ENCODE data around the gene DAND5.
A peak's percentile ranks its signal among the peaks of the same experiment; 100 is the strongest.
"Not testable (repeated sequence)": the region's sequence is repeated elsewhere in the genome, so short reads cannot be mapped to it uniquely, and the experiment has no call there.

The DAND5 gene

DNA sequence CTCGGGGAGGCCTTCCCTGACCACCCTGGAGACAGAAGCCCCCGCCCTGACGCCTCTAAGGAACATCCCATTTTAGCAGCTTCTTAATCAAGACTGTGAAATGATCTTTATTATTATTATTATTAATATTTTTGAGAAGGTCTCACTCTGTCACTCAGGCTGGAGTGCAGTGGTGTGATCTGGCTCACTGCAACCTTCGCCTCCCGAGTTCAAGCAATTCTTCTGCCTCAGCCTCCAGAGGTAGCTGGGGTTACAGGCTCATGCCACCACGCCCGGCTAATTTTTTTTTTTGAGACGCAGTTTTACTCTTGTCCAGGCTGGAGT, 3.6 kb upstream of the DAND5 start:
- DNase-seq (ENCODE audit: low read depth in 3 of 3): no peak

DNA sequence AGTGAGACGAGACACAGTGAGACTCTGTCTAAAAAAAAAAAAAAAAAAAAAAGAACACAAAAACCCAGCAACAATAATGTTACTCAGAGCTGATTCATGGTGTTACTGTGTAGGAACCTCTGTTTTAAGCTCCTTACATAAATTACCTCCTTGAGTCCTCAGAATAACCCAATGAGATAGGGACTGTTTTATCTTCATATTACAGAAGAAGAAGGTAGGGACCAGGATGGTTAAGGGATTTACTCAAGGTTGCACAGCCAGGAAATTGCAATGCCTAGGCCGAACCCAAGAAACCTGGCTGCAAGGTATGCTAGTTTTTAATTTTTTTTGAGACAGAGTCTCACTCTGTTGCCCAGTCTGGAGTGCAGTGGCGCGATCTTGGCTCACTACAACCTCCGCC, 1.5 kb upstream of the DAND5 start:
- no peak for DNase-seq (ENCODE audit: low read depth in 3 of 3)

- DNase-seq (ENCODE audit: low read depth in 3 of 3): no peak
These were observed 869 bp downstream of the DAND5 start for GRCh38 chr19:12970070-12970820.

- DNase-seq (ENCODE audit: low read depth in 3 of 3): no peak
These were observed 3.9 kb downstream of the DAND5 start for GRCh38 chr19:12973236-12973635.

- DNase-seq (ENCODE audit: low read depth in 3 of 3): no peak
These were observed 5.2 kb downstream of the DAND5 start for GRCh38 chr19:12974301-12975220.

DNA sequence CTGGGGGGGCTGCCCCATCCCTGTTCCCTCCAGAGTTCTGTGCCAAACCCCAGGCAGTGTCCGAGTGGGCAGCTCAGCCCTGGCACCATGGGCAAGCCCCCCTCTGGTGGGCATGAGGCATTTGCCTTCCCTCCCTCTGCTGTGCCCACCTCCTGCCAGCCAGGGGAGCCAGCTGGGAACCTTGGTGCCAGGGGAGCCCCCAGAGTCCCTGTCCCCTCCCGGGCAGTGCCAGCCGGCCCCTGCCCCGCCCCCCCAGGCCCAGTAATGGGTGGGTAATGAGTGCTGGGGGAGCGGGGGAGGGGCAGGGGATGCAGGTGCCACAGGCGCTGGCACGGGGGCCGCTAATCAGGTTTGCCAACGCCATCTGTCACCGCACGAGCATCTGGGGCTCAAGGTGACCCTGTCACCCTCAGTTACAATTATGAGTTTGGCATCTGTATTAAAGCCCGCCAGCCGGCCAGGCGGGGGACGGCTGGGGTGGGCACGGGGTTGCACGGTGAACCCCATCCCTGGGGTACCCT, 5.9 kb downstream of the DAND5 start:
- DNase-seq (ENCODE audit: low read depth in 3 of 3): no peak

DNA sequence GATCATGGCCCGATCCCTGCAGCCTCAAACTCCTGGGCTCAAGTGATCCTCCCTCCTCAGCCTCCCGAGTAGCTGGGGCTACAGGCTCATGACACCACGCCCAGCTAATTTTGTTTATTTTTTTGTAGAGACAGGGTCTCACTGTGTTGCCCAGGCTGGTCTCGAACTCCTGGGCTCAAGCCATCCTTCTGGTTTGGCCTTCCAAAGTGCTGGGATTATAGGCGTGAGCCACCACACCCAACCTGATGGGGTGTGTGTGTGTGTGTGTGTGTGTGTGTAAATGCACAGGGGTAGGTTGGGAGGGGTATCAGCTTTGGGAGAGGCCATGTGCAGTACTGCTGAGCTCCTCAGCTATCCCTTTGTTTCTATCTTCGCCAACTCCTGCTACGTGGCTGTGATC, 6.7 kb downstream of the DAND5 start:
- DNase-seq (ENCODE audit: low read depth in 3 of 3): not testable (repeated sequence)

- no peak for DNase-seq (ENCODE audit: low read depth in 3 of 3)
These were observed 10.6 kb downstream of the DAND5 start for GRCh38 chr19:12979974-12980373.

- DNase-seq (ENCODE audit: low read depth in 3 of 3): no peak
These were observed 13.3 kb downstream of the DAND5 start for GRCh38 chr19:12982648-12983047.

DNA sequence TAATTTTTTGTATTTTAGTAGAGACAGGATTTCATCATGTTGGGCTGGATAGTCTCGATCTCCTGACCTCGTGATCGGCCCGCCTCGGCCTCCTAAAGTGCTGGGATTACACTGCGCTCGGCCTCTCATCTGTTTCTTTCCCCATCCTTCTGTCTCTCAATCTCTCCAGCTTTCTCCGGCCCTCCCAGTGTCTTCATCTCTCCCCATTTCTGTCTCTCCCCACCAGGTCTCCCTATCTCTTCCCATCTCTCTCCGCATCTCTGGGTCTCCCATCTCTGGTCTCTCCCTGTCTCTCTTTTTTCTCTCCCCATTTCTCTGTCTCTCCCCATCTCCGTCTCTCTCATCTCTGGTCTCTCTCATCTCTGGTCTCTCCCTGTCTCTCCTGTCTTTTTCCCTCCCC, 13.7 kb downstream of the DAND5 start:
- DNase-seq (ENCODE audit: low read depth in 3 of 3): no peak

- peak; percentile 68 to 79 (median 73) for DNase-seq (ENCODE audit: low read depth in 3 of 3)
These were observed 14.3 kb downstream of the DAND5 start for GRCh38 chr19:12983542-12984142.

DNA sequence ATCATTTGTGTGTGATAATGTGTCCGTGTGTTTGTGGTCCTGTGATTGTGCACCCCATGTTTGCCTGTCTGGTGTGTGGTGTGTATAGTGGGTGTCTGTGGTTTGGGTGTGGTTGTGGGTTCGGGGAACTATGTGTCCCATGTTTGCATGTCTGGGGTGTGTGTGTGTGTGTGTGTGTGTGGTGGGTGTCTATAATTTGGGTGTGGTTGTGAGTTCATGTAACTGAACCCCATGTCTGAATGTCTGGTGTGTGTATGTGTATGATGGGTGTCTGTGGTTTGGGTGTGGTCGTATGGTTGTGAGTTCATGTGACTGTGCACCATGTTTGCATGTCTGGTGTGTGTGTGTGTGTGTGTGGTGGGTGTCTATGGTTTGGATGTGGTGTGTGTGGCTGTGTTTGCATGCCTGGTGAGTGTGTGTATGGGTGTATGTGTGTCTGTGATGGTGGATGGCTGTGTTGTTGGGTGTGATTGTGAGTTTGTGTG, 14.8 kb downstream of the DAND5 start:
- DNase-seq (ENCODE audit: low read depth in 3 of 3): no peak

DNA sequence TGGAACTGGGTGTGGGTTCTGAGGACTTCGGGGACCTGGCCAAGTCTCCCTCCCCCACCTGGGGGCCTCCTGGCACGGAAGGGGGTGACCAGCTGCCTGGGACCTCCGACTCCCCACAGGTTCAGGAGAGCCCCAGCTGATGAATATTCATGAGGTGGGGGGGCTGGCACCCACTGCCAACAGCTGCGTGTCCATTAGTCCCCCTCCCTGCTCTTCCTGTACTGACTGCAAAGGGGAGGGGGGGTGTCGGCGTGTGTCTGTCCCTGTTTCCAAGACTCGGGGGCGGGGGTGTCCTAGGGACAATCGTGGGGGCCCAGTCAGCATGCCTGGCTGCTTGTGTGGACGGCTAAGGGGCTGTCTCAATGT, 15.3 kb downstream of the DAND5 start:
- no peak for DNase-seq (ENCODE audit: low read depth in 3 of 3)

GRCh38 chr19:12985049-12985776, 15.8 kb downstream of the DAND5 start:
- no peak for DNase-seq (ENCODE audit: low read depth in 3 of 3)

GRCh38 chr19:12986726-12987125, 17.4 kb downstream of the DAND5 start:
- DNase-seq (ENCODE audit: low read depth in 3 of 3): no peak

- no peak for DNase-seq (ENCODE audit: low read depth in 3 of 3)
These were observed 17.8 kb downstream of the DAND5 start for GRCh38 chr19:12987190-12987589.

DNA sequence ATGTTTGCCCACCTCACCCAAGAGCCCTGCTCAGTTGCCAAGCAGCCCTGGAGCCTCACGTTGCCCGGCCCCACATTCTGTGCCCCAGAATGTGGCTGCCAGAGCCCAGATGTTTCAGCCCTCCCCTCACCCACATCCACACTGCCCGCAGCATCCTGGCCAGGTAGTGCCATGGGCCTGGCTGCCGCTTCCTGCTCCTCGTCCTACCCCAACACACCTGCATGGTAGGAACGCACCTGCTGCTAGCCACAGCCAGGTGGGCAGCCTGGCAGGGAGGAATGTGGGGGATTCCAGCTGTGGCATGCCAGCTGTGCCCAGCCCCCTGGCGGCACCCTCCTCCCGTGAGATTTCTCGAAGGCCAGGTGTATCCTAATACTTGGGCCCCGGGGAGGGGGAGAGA, 18.4 kb downstream of the DAND5 start:
- no peak for DNase-seq (ENCODE audit: low read depth in 3 of 3)

DNA sequence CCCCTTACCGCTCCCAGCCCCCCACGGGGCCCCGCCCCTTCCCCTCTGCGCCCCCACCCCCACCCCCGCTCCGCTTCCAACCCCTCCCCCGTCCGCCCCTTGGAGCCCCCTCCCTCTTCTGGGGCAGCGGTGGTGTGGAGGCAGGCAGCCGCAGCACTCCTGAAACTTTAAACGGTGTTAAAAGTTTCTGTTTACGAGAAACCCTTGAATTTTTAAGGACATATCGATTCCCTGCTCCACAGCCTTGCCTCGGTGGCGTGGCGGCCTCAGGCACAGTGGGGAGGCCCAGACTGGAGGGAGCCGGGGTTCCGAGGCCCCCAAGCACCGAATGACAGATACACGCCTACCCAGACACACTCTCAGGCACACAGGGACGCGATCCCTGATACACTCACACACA, 21.1 kb downstream of the DAND5 start:
- DNase-seq (ENCODE audit: low read depth in 3 of 3): no peak

DNA sequence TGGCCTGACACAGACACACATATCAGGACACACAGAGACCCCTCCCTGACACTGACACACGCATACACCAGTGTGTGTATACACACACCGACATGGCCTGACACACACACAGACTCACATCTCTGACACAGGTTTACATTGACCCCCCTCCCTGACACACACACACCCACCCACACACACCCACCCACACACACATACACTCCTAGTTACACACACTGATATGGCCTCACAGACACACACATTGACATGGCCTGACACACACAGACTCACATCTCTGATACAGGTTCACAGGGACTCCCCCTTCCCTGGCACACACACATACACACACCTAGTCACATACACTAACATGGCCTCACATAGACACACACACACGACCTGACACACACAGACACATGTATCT, 21.5 kb downstream of the DAND5 start:
- DNase-seq (ENCODE audit: low read depth in 3 of 3): no peak

GRCh38 chr19:12991296-12991695, 21.9 kb downstream of the DAND5 start:
- no peak for DNase-seq (ENCODE audit: low read depth in 3 of 3)

GRCh38 chr19:12992729-12993128, 23.4 kb downstream of the DAND5 start:
- DNase-seq (ENCODE audit: low read depth in 3 of 3): no peak

- no peak for DNase-seq (ENCODE audit: low read depth in 3 of 3)
These were observed 24.2 kb downstream of the DAND5 start for GRCh38 chr19:12993562-12993961.

All from stimulated activated CD4-positive, alpha-beta T cell treated with anti-CD3 and anti-CD28 coated beads, TNF-alpha, amount 100 ng/mL, for 24 hours (primary cell).